ENCODE results near the gene DHFR2.
"Not testable (repeated sequence)": the region's sequence is repeated elsewhere in the genome, so short reads cannot be mapped to it uniquely, and the experiment has no call there.

The DHFR2 gene

DNA sequence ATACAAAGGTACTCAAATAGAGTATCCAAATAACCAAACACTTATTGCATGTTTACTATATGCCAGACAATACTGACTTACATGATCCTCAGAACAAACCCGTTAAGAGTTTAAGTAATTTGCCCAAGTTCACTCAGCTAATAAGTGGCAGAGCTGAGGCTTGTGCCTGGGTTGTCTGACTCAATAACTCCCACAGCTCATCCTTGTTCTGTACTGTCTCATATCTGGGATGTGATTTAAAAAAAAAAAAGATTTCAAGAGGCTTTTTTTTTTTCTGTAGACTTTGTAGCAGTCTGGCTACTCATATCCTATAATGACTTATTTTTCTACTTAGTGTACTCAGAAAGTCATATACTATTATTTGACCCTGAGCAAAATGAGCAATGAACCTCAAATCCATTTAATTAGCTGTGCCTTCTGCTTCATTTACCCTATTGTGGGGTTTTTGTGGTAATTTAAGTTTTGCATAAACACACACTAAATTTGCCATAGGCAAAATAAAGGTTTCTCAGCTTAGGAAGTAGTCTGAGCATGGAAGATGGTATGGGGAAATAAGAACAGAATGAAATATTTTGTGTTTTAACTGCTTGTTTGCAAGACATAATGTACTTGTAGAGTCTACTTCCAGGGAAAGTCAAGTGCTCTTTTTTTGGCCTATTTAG is 3.2 kb upstream of the DHFR2 start:
- no peak for DNase-seq (ENCODE audit: low read depth in 3 of 3)

DNA sequence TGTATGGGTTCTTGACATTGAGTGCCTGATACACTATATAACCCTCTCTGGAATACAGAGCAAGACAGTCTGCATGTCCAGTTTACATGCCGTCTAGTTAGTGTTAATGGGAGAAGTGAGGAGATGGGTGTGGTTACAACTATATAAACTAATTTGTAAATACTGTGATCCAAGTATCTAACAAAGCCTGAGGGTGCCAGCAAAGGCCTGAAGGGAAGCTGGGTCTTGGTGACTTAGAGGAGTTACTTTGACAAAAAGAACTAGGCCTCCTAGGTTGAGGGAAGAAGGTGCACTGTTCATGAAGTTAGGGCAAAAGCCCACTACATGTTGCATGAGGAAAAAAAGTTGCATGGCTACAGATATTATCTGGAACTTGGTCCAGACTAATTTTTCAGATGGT is 2.4 kb upstream of the DHFR2 start:
- DNase-seq (ENCODE audit: low read depth in 3 of 3): no peak

DNA sequence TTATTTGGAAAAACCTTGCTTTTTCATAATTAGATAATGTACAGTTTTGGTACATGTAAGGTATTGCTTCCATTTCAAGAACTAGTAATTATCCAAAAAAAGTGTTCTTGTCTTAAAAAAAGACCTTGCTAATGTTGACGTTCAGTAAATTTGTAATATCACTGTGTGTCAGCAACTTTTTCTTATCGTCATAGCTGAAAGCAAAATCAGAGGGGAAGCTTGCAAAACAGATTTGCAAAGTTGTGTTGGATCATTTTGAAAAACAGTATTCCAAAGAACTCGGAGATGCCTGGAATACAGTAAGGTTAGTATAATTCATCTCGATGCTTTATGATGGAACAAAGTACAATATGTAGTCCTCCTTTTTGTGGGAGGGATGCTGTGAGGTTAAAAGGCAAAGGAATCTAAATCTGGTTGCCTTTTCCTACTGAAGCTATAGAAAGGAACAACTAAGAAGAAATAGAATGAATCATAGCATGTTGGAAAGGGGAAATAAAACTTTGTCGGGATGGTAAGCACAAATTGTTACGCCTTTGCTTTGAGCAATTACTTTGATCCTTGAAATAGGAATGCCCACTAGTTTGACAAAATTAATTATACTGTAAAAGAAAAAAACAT is 1.6 kb upstream of the DHFR2 start:
- no peak for DNase-seq (ENCODE audit: low read depth in 3 of 3)

DNA sequence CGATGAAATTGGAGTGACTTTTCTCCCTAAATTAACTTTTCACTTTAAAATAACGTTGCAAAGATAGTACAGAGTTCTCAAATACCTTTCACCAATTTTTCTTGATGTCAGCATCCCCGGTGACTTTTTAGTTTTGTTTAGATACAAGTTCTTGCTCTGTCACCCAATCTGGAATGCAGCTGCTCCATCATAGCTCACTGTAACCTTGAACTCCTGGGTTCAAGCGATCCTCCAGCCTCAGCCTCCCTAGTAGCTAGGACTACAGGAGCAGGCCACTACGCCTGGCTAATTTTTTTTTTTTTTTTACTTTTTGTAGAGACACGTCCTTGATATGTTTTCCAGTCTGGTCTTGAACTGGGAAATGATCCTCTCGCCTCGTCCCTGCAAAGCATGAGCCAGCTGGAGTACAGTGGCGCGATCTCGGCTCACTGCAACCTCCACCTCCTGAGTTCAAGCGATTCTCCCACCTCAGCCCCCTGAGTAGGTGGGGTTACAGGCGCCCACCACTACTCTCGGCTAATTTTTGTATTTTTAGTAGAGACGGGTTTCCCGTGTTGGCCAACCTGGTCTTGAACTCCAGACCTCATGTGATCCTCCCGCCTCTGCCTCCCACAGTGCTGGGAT is 892 bp upstream of the DHFR2 start:
- DNase-seq (ENCODE audit: low read depth in 3 of 3): no peak

DNA sequence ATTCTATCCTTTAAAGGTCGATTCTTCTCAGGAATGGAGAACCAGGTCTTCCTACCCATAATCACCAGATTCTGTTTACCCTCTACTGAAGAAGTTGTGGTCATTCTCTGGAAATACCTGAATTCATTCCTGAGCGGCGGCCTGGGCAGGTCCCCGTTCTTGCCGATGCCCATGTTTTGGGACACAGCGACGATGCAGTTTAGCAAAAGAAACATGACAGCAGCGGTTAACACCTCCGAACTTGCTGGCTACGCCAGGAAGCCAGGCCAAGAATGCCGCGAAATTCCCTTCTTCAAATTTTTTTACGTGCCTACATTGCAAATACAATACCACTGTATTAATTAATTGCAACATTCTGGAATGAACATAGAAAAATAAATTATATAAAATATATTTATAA is 1.4 kb downstream of the DHFR2 start:
- no peak for DNase-seq (ENCODE audit: low read depth in 3 of 3)

DNA sequence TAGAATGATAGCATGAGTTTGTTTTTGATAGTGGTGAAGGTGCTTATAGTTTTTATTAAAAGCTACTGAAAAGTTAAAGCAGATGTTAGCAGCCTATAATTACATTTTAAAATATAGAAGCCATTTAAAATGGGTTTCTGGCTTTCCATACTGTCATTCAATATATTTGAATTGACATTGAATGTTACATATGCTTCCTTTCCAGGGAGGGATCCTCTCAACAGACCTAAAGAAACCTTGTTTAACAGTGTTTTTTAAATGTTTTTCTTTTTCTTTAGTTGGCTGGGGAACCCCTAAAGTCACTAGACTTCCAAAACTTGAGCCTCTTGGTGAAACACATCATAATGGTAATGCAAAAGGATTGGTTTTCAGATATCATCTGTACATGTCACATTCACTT is 12.2 kb downstream of the DHFR2 start:
- DNase-seq (ENCODE audit: low read depth in 3 of 3): no peak

DNA sequence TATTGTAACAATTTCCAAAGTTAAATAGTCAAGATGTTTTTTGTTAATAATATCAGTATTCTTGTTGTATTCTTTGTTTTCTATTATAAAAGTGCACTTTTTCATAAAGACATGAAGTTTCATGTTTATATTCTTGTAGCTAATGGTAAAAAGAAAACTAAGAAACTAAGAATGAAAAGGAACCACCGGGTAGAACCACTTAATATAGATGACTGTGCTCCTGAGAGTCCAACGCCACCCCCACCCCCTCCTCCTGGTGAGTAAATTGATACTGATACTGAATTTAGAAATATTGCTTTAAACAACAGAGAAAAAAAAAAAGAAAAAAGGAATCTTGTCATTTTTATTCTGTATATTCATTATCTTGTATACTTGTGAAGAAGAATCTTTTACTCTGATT is 13.4 kb downstream of the DHFR2 start:
- no peak for DNase-seq (ENCODE audit: low read depth in 3 of 3)

DNA sequence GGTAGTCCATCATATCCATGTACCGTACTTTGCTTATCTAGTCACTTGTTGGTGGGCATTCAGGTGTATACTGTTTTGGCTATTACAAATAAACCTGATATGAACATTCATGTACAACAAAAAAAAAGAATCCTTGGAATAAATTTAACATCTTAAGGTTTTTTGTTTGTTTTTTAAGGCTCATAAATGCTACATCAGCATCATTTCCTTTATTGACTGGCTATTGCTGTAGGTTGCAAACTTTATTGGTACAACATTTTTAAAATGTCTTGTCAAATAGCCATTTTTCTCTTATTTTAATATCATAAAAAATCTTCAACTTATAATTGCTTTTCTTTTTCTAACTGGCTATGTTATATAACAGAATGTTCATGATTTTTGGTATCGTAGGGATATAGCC is 16.2 kb downstream of the DHFR2 start:
- DNase-seq (ENCODE audit: low read depth in 3 of 3): no peak

DNA sequence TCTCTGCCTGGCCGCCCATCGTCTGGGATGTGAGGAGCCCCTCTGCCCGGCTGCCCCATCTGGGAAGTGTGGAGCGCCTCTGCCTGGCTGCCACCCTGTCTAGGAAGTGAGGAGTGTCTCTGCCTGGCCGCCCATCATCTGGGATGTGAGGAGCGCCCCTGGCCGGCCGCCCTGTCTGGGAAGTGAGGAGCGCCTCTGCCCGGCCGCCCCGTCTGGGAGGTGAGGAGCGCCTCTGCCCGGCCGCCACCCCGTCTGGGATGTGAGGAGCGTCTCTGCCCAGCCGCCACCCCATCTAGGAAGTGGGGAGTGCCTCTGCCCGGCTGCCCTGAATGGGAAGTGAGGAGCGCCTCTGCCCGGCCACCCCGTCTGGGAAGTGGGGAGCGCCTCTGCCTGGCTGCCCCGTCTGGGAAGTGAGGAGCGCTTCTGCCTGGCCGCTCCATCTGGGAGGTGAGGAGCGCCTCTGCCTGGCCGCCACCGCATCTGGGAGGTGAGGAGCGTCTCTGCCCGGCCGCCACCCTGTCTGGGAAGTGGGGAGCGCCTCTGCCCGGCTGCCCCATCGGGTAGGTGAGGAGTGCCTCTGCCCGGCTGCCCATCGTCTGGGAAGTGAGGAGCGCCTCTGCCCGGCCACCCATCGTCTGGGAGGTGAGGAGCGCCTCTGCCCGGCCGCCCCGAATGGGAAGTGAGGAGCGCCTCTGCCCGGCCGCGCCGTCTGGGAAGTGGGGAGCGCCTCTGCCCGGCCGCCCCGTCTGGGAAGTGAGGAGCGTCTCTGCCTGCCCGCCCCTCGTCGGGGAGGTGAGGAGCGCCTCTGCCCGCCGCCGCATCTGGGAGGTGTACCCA is 18.4 kb downstream of the DHFR2 start:
- DNase-seq (ENCODE audit: low read depth in 3 of 3): not testable (repeated sequence)

DNA sequence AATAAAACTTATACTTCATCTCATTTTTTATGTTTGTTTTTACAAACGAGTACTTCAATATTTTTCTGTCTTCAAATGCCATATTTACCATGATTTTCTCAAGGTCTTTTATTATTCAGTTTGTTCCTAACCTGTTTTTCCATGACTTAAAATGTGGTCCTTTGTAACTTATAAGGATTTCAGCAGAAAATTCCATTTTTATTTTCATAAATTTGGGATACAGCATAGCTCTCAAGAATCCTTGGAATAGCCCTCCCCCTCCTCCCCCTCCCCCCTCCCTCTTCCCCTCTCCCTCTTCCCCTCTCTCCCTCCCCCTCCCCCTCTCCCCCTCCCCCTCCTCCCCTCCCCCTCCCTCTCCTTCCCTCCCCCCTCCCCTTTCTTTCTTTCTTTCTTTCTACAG is 19.4 kb downstream of the DHFR2 start:
- no peak for DNase-seq (ENCODE audit: low read depth in 3 of 3)

DNA sequence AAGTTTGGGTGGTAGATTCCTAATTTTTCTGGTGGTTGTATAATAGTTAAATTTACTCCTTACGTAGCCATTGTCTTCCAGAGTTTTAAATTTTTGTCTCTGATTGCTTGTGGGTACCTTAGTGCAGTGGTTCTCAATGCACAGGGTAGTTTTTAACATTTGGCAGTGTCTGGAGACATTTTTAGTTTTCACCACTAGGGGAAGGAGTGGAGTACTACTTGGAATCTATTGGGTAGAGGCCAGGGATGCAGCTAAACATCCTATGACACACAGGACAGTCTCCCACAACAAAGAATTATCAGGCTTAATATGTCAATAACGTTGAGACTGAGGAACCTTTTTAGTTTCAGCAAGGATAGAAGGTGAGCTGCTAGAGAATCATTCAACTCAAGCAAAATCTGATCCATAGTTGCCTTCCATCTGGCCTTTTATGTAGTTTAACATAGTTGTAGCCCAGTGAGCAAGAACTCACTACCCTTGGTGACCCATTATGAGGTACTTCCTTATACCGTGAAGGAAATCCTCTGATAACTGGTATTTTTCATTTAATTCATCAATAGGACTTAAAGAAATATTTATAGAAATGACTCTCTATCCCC is 25.7 kb downstream of the DHFR2 start:
- DNase-seq (ENCODE audit: low read depth in 3 of 3): no peak

DNA sequence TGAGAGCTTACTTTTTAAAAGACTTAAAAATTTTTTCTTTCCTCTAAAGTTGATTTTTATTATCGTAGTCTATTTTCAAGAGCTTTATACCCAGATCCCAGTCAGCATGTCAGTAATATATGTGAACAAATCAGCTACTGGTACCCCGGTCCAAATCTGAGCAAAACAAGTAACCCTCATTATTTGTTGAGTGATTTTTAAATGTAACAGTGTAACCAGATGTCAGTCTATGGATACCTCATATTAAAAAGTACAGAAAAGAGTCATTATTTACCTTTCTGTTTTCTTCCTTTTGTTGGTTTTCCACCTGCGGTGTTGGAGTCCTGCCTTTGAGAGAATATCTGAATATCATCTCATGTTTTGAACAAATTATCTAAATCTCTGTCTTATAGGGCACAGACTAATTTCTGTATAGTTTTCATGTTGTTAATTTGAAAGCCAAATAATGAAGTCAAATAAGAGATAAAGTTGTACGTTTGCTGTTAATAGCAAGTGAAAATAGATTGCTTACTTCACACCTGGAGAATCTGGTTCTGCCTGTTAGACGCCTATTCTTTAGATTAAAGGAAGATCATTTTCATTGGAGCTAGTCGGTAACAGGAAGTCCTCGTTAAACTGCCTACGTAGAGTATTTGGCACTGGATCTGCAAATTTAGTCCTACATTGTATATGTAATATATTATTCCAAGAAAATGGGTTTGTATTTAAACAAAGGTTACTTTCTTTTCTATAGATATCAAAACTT is 34.5 kb downstream of the DHFR2 start, which contains the start of gene STX19:
Gene STX19, minus strand, starts transcription at position 505 of the 745 bp plus-strand sequence. CDS start 13,328 bp downstream, outside the sequence.
- no peak for DNase-seq (ENCODE audit: low read depth in 3 of 3)

DNA sequence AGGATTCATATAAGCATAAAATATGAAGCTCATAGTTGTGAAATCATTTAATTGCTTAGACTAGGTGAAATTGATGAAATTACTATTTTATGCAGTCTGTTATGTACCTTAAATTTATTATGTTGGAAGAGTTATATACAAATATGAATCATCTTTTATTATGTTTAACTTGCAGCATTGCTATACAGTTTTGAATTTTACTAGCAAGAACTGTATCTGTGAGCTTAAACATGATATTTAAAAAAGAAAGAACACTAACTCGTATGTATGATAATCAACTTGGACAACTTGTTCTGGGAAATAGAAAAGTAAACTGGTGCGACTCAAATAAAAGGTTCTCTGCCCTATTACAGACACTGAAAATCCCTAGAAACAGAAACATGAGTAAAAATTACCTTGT is 36.1 kb downstream of the DHFR2 start:
- no peak for DNase-seq (ENCODE audit: low read depth in 3 of 3)

DNA sequence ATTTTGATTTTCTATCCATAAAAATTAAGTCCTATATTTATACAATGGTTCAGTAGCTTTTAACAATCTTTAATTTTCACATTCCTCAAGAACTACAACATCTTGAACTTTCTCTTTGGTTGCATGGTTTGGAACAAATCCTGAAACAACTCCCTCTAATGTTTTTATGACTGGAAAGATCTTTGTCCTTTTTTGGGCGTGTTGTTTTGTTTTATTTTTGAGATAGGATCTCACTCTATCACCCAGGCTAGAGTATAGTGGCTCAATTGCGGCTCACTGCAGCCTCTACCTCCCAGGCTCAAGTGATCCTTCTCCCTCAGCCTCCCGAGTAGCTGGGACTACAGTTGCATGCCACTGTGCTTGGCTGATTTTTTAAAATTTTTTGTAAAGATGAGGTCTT is 38.3 kb downstream of the DHFR2 start:
- no peak for DNase-seq (ENCODE audit: low read depth in 3 of 3)

DNA sequence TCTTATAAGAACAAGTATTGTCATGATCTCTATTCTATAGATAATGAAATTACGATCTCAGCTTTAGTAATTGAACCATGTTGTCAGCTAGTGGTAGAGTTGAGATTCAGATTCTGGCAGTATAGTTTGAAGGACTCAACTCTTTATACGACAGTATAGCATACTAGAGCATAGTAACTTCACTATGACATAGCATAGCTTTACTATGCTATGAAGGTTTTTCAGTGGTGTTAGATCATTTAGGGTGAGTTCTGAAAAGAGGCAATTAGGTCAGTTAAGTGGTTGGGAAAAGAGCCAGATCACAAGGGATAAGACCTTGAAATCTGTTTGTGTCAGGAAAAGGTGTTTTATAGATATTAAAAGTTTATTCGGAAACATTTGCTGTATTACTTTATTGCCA is 42.4 kb downstream of the DHFR2 start:
- no peak for DNase-seq (ENCODE audit: low read depth in 3 of 3)

DNA sequence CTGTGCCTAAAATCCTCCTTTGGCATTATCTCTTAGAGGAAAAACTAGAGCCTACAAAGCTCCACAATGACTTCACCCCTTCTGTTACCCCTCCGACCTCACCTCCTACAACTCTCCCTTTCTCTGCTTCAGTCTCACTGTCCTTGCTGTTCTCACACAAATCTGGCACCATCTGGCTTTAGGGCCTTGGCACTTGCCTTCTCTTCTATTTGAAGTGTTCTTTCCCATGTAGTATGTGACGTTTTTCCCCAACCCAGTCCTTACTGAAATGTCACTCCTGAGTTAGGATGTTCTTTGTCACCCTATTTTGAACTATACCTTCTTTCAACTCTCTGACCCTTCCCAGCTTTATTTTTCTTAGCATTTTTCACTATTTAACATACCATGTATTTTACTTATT is 43.1 kb downstream of the DHFR2 start:
- no peak for DNase-seq (ENCODE audit: low read depth in 3 of 3)

DNA sequence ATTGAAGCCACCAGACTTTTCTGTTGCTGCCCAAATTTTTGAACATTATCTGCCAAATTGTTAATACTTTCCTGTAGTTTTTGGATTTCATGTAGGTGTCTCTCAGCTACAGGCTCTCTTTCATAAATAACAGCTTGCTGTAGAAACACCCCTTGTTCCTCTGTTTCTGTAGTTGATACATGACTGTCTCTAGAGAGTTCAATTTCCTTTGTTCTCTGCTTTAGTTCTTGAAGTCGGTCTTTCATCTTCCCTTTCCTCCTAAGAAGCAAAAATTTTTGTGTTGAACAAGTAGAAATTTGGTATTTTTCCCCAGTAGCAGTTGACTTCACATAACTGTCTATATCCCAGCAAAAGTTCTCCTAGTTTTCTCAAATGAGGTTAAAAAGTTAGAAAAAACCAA is 47.7 kb downstream of the DHFR2 start:
- no peak for DNase-seq (ENCODE audit: low read depth in 3 of 3)

DNA sequence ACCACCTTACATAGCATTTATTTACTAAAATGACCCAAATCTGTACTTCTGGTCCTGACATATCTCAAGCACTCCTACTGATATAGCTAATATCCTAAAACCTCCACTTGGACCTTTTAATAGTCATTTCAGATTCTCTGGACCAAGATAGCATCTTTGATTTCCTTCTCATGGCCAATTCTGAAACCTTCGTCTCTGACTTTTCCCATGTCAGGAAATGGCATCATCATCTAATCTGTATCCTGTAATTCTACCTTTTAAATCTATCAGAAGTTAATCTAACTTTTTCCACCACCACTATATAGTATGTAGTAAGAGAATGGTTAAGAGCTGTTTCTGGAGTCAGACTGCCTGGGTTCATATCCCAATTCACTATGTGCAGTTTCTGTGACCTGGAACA is 50.5 kb downstream of the DHFR2 start:
- DNase-seq (ENCODE audit: low read depth in 3 of 3): no peak

DNA sequence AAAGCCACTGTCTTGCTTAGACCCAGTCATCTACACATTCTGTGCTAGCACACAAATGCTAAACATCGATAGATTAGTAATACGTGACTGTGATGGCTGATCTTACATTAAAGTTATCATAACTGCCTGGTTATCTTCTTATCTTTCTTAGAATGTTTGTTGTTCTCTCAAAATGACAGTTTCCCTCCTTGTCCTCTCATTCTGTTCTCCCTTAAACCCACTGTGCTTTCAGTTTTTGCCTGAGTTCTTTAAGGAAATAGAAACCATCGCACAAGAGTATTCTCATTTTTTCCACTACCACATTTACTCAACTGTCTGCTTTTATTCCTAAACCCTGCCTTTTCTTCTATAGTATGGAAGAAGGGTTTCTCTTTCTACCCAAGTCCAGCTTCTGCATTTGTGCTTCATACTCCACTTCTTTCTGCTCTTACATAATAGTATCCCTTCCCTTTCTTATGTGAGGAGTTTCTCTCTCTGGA is 51.4 kb downstream of the DHFR2 start:
- DNase-seq (ENCODE audit: low read depth in 3 of 3): no peak

DNA sequence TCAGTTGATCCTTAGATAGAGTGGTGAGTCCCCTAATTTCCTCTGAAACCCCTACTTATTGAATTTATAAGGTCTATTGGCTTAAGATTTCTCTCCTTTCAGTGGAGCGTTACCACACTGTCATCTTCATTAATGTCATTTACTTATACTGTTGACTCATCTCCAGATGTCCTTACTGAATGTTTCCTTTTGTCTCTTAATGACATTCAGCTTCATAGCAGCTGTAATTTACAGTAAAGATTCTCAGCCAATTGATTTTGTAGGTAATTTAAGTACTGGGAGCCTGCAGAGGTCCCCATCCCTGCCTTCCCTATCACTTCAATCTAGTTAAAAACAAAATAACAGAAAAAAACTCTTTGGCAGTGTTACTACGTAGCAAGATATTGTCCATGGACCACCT is 53.1 kb downstream of the DHFR2 start:
- DNase-seq (ENCODE audit: low read depth in 3 of 3): no peak

DNA sequence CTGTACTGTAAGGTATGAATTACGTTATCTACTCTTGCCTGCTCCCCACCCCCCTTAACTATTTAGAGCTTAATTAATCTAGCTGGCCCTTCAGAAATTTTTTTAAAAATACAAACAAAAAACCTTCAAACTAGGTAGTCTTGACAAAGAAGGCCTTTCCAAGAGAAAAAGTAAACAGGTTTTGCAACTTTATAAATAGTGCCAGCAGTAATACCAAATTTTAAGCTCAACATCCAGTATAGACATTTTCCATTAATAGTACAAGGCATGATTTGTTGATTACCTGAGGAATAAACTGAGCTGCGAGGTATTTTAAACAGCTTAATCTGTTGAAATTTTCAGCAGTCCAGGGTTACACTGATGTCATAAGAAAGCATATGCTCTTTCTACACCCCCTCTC is 54.5 kb downstream of the DHFR2 start:
- DNase-seq (ENCODE audit: low read depth in 3 of 3): no peak

Data from stimulated activated CD4-positive, alpha-beta T cell treated with anti-CD3 and anti-CD28 coated beads, TNF-alpha, amount 100 ng/mL, for 24 hours (primary cell).